GM19238 (cell line): ENCODE results near the gene UBE2H.
"Not testable (repeated sequence)": the region's sequence is repeated elsewhere in the genome, so short reads cannot be mapped to it uniquely, and the experiment has no call there.

ENCODE experiments used
- DNase-seq: peaks from one replicate; pipeline ENCODE4 v3.0.0; 2011; ENCODE audit warnings: low spot score; ENCODE audit not compliant: insufficient read length

Gene UBE2H

DNA sequence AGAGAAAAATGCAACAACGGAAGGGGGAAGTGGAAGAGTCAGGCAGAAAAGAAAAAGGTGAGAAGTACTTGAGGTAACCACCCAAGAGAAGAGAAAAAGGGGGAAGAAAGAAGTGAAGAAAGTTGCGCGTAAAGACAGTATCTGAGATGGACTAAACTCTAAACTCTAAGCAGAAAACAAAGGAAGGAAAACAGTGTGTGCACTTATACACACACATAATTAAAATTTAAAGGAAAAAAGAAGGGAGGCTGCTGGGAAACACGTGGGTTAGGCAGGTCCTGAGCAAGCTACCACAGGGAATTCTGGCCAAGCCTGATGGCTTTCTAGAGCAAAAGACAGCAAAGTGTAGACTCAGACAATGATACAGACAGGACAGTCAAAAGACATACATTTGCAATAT lies 78.0 kb downstream of the UBE2H start:
- DNase-seq: no peak

DNA sequence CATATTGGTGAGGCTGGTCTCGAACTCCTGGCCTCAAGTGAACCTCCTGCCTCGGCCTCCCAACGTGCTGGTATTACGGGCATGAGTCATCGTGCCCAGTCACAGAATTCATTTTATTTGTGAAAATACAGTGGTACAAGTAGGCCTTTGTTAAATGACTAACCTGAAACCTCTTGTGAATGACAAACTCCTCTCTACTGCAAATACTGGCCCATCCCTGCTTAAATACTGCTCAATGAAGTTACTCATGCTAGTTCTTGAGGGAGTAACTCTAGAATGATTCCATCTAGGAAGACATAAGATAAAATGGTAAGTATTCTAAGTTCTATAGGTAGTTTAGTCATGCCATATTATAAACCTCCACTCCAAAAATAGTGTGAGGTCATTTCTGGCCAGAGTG lies 80.7 kb downstream of the UBE2H start:
- DNase-seq: no peak

DNA sequence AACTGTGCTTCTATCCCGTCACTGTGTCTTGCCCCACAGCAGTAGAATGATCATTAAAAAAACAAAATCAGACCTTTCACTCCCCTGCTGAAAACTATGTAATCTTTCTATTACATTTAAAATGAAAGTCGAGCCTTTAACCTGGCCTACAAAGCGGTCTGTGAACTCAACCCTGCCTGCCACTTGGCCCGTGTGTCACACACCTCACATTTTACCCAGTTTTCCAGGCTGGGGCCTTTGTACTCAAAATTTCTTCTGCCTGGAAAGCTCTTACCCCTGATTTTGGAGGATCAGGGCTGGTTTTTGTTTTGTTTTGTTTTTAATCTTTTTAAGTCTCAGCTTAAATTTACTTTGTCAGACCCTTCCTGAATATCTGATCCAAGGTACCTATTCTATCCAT lies 82.1 kb downstream of the UBE2H start:
- DNase-seq: no peak

DNA sequence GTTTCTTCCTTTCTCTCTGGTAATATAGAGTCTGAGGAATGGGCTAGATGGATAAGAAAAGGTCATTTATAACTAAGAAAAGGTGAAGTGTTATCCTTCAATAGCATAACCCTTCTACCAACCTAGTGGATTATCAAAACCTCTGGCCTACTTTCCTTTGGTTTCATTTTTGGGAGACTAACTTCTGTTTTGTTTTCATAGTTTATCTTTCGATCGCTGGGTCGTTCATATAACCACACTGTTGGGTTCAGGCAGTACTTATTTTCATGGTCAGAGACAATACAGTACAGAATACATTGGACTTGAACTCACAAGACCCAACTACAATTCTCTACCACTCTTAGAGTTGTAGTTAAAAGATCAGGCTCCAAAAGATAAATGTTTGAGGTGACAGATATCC lies 86.5 kb downstream of the UBE2H start:
- DNase-seq: no peak

DNA sequence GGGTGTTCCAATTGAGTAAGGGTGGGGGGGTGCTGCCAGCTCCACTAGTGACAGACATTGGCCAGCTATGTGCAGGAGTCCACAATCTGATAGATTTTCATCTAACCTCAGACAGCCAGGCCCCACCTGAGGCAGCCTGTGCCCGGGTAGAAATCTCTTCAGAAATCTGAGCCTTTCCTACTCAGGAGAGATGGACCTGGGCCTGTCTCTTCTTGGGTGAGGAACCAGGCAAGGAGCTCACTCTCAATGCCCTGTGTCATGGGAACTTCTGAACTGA lies 86.9 kb downstream of the UBE2H start:
- no peak for DNase-seq

DNA sequence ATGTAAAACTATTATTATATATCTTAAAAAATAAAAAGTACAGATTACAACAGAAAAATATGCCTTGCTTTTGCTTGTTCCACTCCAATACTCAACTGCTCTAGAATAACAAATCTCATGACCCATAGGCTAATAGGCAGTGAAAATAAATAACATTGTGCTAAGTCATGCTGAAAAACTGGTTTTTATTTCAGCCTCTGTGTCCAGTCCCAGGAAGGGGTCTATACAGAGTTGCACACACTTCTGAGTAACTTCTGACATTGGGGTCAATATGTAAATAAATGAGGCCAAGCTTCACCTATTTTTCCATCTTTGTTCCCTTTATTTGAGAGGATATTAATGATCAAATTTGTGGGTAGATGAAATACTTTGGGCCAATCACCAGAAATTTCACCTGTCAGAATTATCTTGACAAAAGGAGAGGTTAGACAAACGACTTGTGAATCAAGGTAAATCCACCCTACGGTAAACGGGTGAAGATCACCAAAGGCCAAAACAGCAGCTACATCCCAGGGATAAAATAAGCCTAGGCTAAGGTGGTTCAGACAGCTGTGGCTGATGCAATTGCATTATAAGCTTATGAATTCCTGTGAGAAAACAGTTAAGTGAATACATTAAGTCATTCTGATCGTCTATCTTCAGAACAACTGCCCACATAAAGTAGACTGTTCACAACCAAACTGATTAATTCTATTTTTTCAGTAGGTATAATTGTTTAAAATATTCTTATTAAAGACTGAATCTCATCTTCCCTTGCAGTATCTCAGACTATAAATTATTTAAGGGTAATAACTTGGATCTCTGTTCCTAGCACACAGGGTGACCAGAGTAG lies 87.5 kb downstream of the UBE2H start:
- no peak for DNase-seq

DNA sequence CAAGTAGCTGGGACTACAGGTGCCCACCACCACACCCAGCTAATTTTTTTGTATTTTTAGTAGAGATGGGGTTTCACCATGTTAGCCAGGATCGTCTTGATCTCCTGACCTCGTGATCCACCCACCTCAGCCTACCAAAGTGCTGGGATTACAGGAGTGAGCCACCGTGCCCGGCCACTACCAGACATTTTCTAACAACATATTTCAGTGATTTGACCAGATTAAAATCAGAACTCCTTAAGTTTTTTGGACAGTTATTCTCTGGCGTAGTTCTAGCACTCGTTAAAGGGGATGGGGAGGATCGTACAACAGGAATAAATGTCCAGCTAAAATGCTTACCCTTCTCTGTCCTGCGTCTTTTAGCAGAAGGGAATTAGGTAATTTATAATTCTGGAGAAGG lies 88.1 kb downstream of the UBE2H start:
- DNase-seq: not testable (repeated sequence)

DNA sequence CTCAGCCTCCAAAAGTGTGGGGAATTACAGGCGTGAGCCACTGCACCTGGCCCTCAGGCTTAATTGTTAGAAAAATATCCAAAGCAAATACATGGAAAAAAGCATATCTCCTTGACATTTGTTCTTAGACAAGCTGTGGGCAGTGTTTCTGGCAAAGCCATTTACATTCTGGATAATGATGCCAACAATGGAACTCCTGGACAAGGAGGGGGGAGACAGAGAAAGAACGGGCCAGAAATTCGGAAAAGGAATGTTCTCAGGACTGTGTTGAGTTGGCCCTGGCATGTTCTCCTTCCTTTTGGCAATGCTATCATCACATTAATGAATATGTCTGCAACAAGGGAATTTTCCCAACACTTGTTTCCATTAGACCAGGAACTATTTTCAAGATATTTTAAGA lies 88.7 kb downstream of the UBE2H start:
- DNase-seq: no peak

DNA sequence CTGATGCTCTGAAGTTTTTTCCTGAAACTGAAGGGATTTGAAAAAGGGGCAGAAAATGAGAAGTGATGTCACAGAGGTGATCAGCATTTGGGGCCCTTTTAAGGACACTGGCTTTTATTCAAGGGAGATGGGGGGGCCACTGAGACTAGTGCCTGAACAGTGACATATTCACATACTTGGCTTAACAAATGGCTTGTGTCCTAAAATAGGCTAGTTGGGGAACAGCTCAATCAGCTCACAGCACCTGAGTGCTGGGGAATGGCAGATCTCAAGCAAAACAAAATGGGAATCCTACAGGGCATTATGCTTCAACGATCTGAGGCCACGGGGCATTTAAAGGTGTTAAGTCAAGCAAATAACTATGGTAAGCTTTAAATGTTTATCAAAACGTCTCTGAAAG lies 90.1 kb downstream of the UBE2H start:
- no peak for DNase-seq

DNA sequence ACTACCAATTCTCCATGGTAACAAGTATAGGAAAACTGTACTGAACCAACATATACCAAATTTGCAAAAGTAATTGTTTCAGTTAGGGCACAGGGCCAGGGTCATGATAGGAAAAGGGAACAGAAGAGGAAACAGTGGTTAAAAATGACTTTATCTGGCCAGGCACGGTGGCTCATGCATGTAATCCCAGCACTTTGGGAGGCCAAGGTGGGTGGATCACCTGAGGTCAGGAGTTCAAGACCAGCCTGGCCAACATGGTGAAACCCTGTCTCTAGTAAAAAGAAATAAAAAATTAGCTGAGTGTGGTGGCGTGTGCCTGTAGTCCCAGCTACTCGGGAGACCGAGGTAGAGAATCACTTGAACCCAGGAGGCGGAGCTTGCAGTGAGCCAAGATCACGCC lies 92.0 kb downstream of the UBE2H start:
- DNase-seq: not testable (repeated sequence)

DNA sequence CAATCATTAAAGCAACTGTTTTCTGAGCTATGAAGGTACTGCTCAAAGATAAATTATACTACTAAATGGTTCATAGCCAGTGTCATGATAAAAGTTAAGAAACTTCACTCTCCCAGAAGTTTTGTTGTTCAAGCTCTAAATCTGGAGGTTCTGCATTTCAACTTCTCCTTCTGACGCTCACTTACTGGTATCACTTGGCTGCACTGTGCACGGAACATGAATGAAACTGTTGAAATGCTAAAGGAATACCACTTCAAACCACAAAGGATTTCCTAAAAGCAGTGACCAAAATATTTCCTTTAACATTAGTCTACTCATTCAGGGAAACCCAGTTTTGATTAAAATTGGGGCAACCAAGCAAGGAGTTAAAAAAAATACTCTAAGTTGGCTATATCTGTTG lies 93.6 kb downstream of the UBE2H start:
- DNase-seq: no peak

DNA sequence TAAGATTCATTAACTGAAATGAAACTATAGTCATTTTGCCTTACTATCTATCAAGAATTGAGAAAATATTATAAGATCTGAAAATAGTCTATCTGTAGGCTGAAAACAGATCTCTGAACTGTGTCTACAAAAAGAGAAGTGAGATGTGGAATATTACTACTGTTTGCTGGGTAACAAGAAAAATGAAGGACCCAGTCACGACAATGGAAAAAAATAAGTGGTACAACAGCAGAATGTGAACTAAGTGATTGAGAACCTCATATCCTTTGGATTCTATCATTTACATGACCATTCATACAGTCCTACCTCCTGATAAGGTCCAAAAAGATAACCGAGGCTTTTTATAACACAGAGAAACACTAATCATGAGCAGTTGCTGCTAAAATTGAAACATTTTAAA lies 94.3 kb downstream of the UBE2H start:
- no peak for DNase-seq

DNA sequence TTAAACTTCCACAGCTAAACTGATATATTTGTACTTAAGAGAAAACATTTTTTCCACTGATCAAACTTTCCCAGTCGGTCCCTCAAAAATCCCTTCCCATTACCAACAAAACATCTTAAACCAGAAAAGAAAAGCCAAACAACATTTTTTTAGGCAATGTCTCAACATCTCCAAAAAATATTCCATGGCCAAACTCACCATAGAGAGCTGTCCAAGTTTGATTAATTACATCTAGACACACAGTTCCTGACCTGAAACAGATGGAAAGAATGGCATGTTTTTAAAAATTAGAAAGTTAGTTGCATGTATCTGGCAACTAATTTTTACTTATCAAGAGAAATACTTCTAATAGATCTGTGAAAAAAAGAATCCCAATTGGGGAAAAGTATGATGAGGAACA lies 95.4 kb downstream of the UBE2H start:
- DNase-seq: no peak

DNA sequence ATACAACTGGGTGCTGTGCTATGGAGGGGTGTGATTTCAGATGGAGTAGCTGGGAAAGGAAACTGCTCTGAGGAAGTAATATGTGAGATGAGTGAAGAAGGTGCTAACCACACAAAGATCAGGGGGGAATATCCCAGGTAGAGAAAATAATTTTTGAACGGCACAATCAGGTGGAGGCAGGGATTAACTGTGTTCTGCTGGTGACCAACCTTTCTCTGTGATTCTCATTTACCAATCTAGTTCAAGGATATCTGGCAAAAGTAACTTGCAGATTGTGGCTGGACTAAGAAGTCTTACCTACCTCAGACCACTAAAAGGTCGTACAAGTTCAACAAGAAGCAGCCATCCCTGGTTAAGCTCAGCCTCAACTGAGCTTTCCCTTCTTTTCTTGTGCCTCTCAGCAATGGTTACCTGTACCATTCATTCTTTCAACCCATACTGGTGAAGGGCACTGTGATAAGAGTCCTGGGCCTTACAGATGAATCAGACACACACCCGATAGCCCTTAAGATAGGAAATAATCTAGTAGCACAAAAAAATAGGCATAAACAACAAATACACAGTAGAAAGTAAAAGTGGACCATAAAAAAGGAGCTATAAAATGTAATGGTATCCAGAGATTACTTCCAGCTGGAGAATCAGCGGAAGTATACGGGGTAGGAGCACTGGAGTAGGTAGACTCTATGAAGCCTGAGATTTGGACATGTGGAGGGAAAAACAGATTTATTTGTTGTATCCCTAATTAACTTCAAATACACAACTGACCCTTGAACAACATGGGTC lies 96.6 kb downstream of the UBE2H start:
- DNase-seq: no peak

DNA sequence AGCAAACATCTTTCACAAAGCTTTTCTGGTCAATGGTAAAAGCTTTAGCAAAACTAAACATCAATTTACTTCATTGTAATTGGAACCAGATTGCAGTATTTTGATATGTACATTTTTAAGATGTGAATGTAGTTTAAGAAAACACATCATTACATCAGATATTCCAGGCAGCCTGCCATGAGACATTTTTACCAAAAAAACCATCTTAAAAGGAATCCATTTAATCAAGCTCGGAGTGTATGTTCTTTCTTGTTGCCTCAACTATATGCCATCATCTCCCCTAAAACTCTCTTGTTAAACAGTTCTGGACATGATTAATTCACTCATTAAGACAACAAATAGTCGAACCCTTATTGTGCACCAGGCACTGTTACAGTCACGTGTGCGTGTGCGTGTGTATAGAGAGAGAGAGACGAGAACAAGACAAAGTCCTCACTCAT lies 97.5 kb downstream of the UBE2H start:
- DNase-seq: no peak

DNA sequence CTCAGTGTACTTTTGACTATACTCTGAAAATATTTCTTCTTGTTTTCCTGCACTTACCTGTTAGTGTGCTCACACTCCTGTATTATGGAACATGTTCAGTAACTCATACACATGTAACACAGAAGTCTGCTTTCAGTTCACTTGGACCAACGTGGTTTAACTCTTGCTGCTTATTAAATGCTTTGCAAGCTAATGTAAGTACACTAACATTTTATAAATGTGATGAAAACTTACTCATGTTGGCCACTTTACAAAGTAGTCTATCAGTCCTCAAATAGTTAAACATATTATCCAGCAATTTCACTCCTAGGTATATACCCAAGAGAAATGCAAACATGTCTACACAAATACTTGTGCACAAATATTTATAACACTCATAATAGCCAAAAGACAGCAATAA lies 98.4 kb downstream of the UBE2H start:
- DNase-seq: no peak

DNA sequence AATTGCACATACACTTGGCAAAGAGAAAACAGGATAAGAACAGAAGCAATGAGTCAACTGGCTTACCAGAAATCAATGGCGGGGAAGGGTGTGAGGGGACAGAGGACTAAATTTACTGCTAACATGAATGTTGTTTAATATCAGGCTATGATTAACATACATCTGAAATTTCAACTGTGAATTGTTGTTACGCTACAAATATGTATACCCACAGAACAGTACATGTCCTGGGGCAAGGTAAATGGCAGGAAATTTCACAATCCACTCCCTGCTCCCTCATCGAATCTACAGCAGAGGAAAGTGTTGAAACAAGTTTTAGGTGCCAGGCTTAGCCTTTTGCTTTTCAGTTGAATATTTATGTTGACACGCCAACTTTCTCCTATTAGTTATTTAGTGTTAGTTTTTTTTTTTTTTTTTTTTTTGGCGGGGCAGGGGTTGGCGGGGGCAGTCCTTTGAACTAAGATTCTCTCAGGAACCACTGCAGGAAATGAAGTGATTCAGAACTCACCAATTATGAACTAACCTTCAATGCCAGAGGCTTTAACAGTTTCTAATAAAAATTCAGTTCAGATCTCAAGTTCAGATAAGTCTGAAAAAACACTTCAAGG lies 99.0 kb downstream of the UBE2H start:
- DNase-seq: no peak

DNA sequence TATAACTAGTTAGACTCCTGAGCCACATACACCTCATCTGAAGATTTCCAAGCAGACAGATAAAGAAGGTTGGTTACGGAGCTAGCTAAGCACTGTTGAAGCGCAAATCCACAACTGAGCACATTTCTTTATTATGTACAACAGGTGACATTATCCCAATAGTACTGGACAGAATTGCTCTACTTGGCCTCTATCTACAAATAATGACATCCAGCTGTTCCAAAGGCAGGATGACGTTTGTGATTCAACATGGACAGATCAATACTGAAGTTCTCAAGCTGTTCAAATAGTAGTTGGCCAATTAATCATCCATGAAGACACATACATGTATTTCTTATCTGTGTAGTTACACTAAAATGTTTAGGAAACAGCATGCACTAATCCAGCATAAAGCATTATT lies 101.0 kb downstream of the UBE2H start:
- no peak for DNase-seq

DNA sequence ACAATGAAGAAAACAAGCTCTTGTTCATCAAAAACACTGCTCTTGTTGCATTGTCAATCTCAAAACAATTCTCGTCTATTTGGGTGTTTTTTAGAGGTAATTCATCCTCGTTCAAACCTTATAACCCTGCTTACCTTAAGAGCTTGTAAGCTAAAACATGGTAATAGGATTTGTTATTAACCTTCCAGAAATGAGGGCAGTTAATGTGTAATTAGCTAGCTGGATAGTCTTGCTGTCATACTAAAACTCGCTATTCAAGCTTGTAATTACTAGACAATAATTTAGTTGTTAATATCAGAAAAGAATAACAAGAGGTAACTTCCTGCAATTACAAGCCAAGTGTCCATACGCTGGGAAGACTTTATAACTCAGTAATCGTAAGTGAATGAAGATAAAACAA lies 101.6 kb downstream of the UBE2H start:
- no peak for DNase-seq

DNA sequence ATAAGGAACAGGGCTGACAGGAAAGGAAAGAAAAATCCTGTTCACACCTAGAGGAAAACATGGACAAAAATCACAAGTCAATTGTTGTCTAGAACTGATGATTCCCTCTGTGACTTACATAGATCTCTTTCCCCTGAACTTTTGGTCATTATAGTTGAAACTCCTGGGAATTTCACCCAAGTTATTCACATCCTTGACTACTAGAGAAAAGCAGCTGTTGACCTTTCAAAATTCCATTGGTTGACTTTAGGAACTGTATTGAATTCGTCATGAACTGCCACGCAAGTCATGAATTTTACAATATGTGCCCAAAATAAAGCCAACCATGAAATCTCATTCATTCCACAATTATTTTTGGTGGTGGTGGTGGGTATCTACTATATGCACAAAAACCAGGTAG lies 104.3 kb downstream of the UBE2H start:
- no peak for DNase-seq

DNA sequence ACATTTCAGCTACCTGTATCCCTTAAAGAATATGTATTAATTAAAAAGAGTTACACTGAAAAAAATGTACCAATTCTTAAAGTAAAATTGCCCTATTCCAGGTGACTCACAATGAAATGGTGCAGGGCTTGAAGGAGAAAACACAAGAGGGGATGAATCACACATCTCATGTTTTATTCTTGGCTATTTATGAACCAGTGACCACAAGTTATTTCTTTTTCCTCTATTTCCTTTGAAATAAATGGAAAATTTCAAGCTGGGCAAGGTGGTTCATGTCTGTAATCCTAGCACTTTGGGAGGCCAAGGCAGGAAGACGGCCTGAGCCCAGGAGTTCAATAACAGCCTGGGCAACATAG lies 106.8 kb downstream of the UBE2H start:
- no peak for DNase-seq

DNA sequence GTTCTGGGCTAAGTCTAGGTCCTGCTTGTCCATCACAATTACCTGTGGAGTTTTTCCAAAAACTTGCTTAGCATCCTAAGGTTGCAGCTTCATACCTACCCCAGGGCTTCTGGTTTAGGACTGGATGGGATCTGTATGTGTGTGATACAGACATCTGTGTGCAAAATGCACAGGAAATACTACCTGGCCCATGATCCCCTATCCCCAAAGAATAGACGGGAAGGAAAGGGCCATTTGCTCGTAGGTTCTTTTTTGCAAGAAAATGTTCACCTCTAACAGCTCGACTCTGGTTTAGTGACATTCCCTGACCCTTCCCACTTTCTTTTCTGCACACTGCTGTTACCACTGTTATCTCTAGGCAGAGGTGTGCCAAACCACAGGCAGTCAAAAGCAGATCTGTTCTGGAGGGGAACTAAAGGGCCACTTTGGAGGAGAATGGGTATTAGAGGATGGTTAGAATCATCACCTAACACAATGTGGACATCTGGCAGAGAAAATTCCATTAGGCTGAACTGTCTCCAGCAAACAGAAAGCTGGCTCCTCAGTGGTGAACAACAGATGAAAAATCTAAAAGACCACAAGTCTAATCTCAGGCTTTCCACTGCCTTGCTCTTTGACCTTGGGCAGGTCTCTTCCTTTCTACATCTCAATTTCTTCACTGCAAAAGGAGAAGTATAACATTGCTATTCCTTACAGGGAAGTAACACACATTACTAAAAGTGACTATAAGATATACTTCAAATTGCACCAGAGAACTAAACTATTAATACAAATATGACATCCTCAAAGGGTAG lies 107.4 kb downstream of the UBE2H start:
- DNase-seq: no peak
